HEK293T (cell line): ENCODE data around the gene PARP8.

Experiments
- ARNT ChIP-seq: fragments of 450-650 bp; IDR thresholded peaks from 2 replicates; pipeline ENCODE4 v1.6.1; 2017; ENCODE audit warnings: mild to moderate bottlenecking
- BHLHE40 ChIP-seq: fragments of 450-650 bp; IDR thresholded peaks from 2 replicates; pipeline ENCODE4 v1.6.1; 2016; ENCODE audit warnings: mild to moderate bottlenecking, moderate library complexity, borderline replicate concordance
- CTBP1 ChIP-seq: fragments of 450-650 bp; IDR thresholded peaks from 2 replicates; pipeline ENCODE4 v1.6.1; 2016; ENCODE audit warnings: borderline replicate concordance
- ELF4 ChIP-seq: fragments of 450-650 bp; IDR thresholded peaks from 2 replicates; pipeline ENCODE4 v1.6.1; 2017; ENCODE audit warnings: antibody characterized with exemption
- FOXA1 ChIP-seq: fragments of 450-650 bp; IDR thresholded peaks from 2 replicates; pipeline ENCODE4 v1.6.1; 2016; ENCODE audit warnings: mild to moderate bottlenecking
- FOXK2 ChIP-seq: fragments of 450-650 bp; IDR thresholded peaks from 2 replicates; pipeline ENCODE4 v1.6.1; 2016; ENCODE audit warnings: mild to moderate bottlenecking
- FOXM1 ChIP-seq: fragments of 450-650 bp; IDR thresholded peaks from 2 replicates; pipeline ENCODE4 v1.6.1; 2017; ENCODE audit warnings: mild to moderate bottlenecking, borderline replicate concordance
- L3MBTL2 ChIP-seq: fragments of 450-650 bp; conservative IDR thresholded peaks from 2 replicates; pipeline ENCODE4 v1.6.1; 2016; ENCODE audit warnings: mild to moderate bottlenecking
- LEF1 ChIP-seq: fragments of 450-650 bp; IDR thresholded peaks from 2 replicates; pipeline ENCODE4 v1.6.1; 2017; ENCODE audit warnings: mild to moderate bottlenecking, borderline replicate concordance
- NFRKB ChIP-seq: fragments of 450-650 bp; IDR thresholded peaks from 2 replicates; pipeline ENCODE4 v1.6.1; 2016; ENCODE audit warnings: mild to moderate bottlenecking, moderate library complexity
- SP1 ChIP-seq: fragments of 450-650 bp; IDR thresholded peaks from 2 replicates; pipeline ENCODE4 v1.6.1; 2017
- SUZ12 ChIP-seq: fragments of 450-650 bp; IDR thresholded peaks from 2 replicates; pipeline ENCODE4 v1.6.1; 2016; ENCODE audit warnings: mild to moderate bottlenecking
- ZNF384 ChIP-seq: fragments of 450-650 bp; IDR thresholded peaks from 2 replicates; pipeline ENCODE4 v1.6.1; 2016
- TF ChIP-seq, protein P1 (sequence below): fragments of 450-650 bp; IDR thresholded peaks from 2 replicates; pipeline ENCODE4 v1.6.1; 2016

DNA sequence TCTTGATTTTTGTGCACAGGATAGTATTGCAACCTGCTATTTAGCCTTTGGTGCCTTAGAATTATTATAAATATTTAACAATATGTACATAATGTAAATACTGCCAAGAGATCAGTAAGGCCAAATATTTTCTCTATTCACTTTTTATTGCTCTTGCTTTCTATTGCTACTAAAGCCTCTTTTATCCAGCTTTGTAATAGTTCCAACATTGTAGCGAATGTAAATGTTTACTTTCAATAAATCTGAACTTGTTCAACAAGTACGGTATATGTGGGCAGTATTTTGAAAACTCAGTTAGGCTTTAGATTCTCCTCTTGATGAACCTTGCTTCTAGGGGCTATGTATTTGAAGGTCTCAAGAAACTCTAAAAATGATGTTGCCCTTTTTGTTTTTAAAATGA, 179.8 kb downstream of the PARP8 start:
- TF ChIP-seq BHLHE40 (no peak), FOXA1 (no peak), SP1 (no peak), LEF1 (no peak), FOXM1 (no peak), ELF4 (no peak), SUZ12 (no peak), NFRKB (no peak), ZNF384 (no peak), ARNT (no peak), L3MBTL2 (no peak), CTBP1 (no peak), FOXK2 (no peak)
- TF ChIP-seq, protein P1, sequence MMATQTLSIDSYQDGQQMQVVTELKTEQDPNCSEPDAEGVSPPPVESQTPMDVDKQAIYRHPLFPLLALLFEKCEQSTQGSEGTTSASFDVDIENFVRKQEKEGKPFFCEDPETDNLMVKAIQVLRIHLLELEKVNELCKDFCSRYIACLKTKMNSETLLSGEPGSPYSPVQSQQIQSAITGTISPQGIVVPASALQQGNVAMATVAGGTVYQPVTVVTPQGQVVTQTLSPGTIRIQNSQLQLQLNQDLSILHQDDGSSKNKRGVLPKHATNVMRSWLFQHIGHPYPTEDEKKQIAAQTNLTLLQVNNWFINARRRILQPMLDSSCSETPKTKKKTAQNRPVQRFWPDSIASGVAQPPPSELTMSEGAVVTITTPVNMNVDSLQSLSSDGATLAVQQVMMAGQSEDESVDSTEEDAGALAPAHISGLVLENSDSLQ = no peak
